Thyroid gland (tissue), 4 donors: ENCODE results near the gene RHOT1.

Experiments
- CTCF ChIP-seq, 6 experiments: fragments of 200-600 bp in 3 of 6; fragments of 450-650 bp in 3 of 6; sonication (generic) in 3 of 6; IDR thresholded peaks; one replicate each; pipeline ENCODE4 v1.5.1; 2016 to 2019; ENCODE audit warnings: antibody characterized with exemption in 6 of 6, mild to moderate bottlenecking in 2 of 6, inconsistent platforms in 1 of 6, moderate library complexity in 1 of 6
- POLR2A ChIP-seq, 2 donors: fragments of 450-650 bp; IDR thresholded peaks; one replicate each; pipeline ENCODE4 v1.6.1; 2017; ENCODE audit warnings: antibody characterized with exemption in 2 of 2, mild to moderate bottlenecking in 2 of 2, moderate library complexity in 1 of 2

GRCh38 chr17:32261936-32262510, 119.7 kb downstream of the RHOT1 start:
- TF ChIP-seq CTCF (IDR thresholded peaks at IDR 0.05) (no peak), POLR2A (IDR thresholded peaks at IDR 0.05) (no peak)
